Gastroesophageal sphincter (tissue), 3 donors: ENCODE results near the gene MYH4.

Experiments used
- EP300 ChIP-seq: sonication (generic); formaldehyde crosslinking; IDR thresholded peaks from one replicate; pipeline ENCODE4 v1.6.1; 2017; ENCODE audit warnings: antibody characterized with exemption, mild to moderate bottlenecking
- POLR2A ChIP-seq, 2 donors: fragments of 450-650 bp; IDR thresholded peaks; one replicate each; pipeline ENCODE4 v1.6.1; 2017; ENCODE audit warnings: antibody characterized with exemption in 2 of 2, mild to moderate bottlenecking in 2 of 2, moderate library complexity in 1 of 2
- POLR2AphosphoS5 ChIP-seq: sonication (generic); formaldehyde crosslinking; IDR thresholded peaks from one replicate; pipeline ENCODE4 v1.6.1; 2017; ENCODE audit warnings: antibody characterized with exemption
- TF ChIP-seq, protein P1 (sequence below), 4 experiments: fragments of 200-600 bp in 2 of 4; fragments of 450-650 bp in 2 of 4; sonication (generic) in 1 of 4; IDR thresholded peaks; one replicate each; pipeline ENCODE4 v1.5.1; 2017 to 2019; ENCODE audit warnings: antibody characterized with exemption in 4 of 4, mild to moderate bottlenecking in 2 of 4, moderate library complexity in 2 of 4

DNA sequence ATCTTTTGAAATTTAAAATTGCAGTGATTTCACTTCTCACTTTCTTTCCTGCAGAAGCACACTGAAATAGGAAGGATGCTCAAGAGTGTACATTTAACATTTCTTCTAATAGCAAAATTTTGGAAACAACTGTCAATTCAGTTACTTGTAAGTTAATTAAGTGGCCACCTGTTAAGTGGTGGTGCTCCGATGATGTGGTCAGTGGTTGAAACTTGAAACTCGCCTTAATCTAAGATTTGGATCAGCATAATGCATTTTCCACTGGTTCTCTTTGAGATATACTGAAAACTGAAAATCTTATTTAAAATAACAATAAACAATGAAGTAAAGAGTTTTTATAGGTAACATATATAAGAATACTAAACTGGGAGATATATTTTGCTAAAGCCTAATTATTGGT is 40.6 kb downstream of the MYH4 start:
- TF ChIP-seq, protein P1, sequence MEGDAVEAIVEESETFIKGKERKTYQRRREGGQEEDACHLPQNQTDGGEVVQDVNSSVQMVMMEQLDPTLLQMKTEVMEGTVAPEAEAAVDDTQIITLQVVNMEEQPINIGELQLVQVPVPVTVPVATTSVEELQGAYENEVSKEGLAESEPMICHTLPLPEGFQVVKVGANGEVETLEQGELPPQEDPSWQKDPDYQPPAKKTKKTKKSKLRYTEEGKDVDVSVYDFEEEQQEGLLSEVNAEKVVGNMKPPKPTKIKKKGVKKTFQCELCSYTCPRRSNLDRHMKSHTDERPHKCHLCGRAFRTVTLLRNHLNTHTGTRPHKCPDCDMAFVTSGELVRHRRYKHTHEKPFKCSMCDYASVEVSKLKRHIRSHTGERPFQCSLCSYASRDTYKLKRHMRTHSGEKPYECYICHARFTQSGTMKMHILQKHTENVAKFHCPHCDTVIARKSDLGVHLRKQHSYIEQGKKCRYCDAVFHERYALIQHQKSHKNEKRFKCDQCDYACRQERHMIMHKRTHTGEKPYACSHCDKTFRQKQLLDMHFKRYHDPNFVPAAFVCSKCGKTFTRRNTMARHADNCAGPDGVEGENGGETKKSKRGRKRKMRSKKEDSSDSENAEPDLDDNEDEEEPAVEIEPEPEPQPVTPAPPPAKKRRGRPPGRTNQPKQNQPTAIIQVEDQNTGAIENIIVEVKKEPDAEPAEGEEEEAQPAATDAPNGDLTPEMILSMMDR (IDR thresholded peaks at IDR 0.05), result no peak
- TF ChIP-seq POLR2AphosphoS5 (no peak), POLR2A (IDR thresholded peaks at IDR 0.05) (no peak), EP300 (no peak)
